Lung (tissue), 12 donors: ENCODE measurements around the gene XRCC3. TPM values are rescaled to one million over a fixed set of nuclear protein-coding genes. Genes with fewer than 3 reads are reported as not detected.

ENCODE experiments used
- ATAC-seq: fragments of 200-7000 bp; cut with Tn5 transposase; one replicate; pipeline ENCODE4 v1.9.1; 2020; ENCODE audit warnings: moderate number of reproducible peaks; ENCODE audit not compliant: insufficient read depth, low FRiP score
- DNase-seq, 3 donors: peaks; one replicate each; pipeline ENCODE4 v3.0.0-alpha.2; 2013 to 2017
- H3K27ac ChIP-seq, 2 donors: one replicate each; pipeline ENCODE4 v1.5.1; 2013; ENCODE audit warnings: mild to moderate bottlenecking in 2 of 2, moderate library complexity in 2 of 2, control low read depth in 1 of 2, inconsistent platforms in 1 of 2, low read depth in 1 of 2, low read length in 1 of 2
- H3K27me3 ChIP-seq, 3 donors: one replicate each; pipeline ENCODE4 v1.5.1; 2013; ENCODE audit warnings: low read length in 2 of 3; ENCODE audit not compliant: control insufficient read depth in 3 of 3, insufficient read depth in 3 of 3
- H3K36me3 ChIP-seq, 4 donors: one replicate each; pipeline ENCODE4 v1.5.1; 2013; ENCODE audit warnings: low read length in 4 of 4, mild to moderate bottlenecking in 1 of 4, moderate library complexity in 1 of 4; ENCODE audit not compliant: control insufficient read depth in 4 of 4, insufficient read depth in 4 of 4
- H3K4me1 ChIP-seq, 5 donors: one replicate each; pipeline ENCODE4 v1.5.1; 2013; ENCODE audit warnings: low read length in 5 of 5, mild to moderate bottlenecking in 2 of 5, moderate library complexity in 1 of 5; ENCODE audit not compliant: control insufficient read depth in 5 of 5, insufficient read depth in 5 of 5
- H3K4me3 ChIP-seq: one replicate; pipeline ENCODE4 v1.5.1; 2013; ENCODE audit warnings: mild to moderate bottlenecking, control low read depth, moderate library complexity
- H3K9ac ChIP-seq, 2 donors: one replicate each; pipeline ENCODE4 v1.5.1; 2013; ENCODE audit warnings: low read length in 2 of 2, control low read depth in 1 of 2; ENCODE audit not compliant: insufficient read depth in 1 of 2
- H3K9me3 ChIP-seq, 4 donors: one replicate each; pipeline ENCODE4 v1.5.1; 2013; ENCODE audit warnings: low read length in 3 of 4, mild to moderate bottlenecking in 1 of 4, moderate library complexity in 1 of 4; ENCODE audit not compliant: control insufficient read depth in 4 of 4, insufficient read depth in 3 of 4
- CTCF ChIP-seq: IDR thresholded peaks from 2 replicates; pipeline ENCODE4 v1.5.1; 2012; ENCODE audit warnings: mild to moderate bottlenecking; ENCODE audit errors: control extremely low read depth, extremely low read depth
- WGBS, 2 donors: extraction: QIAGEN DNeasy Blood & Tissue Kit; methylation state at CpG; one replicate each; pipeline ENCODE4 v1.1.7; 2013; 5-methylcytosine and 5-hydroxymethylcytosine counted together
- polyA plus RNA-seq, 2 donors: library from polyadenylated mRNA; stranded (reverse); fragments of 200-250 nt; gene quantifications; one replicate each; pipeline ENCODE4 v1.2.1, GENCODE V29; 2013
- total RNA-seq, 2 donors: library from RNA; depleted of rRNA in 1 of 2; stranded (reverse); fragments of >200 nt in 1 of 2; gene quantifications; one replicate each; pipeline ENCODE4 v1.2.1, GENCODE V29; 2014 to 2021
- donor health status: control.
- donor health status: control.
- donor health status: Bipolar disorder and iron deficiency.
- donor health status: healthy.
- donor health status: DM: yes; HTN: yes; CAD: no.

Gene XRCC3
- total and polyA plus RNA-seq, 4 donors = 4.4 to 10.4 (median 6.0) TPM

GRCh38 chr14:103735022-103735421 is 19.8 kb upstream of the XRCC3 start:
- no peak for TF ChIP-seq CTCF
- no peaks in the 10 kb centered on the region for H3K27me3 ChIP-seq
- H3K9me3 ChIP-seq = no peaks in the 10 kb centered on the region
- peaks cover 12 to 77% (median 22%) of the 10 kb centered on the region in 4 donors for H3K36me3 ChIP-seq
- H3K4me3 ChIP-seq = no peak overlapping the region
- WGBS, 2 donors = 68 to 71% methylated on average over 12 of the region's 12 CpGs
- no peak overlapping the region for H3K27ac ChIP-seq
- no peak overlapping the region for H3K9ac ChIP-seq
- DNase-seq = peak in 1 of 3 donors; percentile 30
- no peak for ATAC-seq
- peaks cover 0 to 26% (median 6%) of the 10 kb centered on the region in 5 donors for H3K4me1 ChIP-seq

- TF ChIP-seq CTCF = no peak
- Histone ChIP-seq H3K9ac (no peak overlapping the region), H3K4me3 (no peak overlapping the region), H3K27ac (no peak overlapping the region), H3K4me1 (peaks cover 0 to 26% (median 6%) of the 10 kb centered on the region in 5 donors), H3K36me3 (peaks cover 5 to 77% (median 19%) of the 10 kb centered on the region in 4 donors), H3K9me3 (no peaks in the 10 kb centered on the region), H3K27me3 (no peaks in the 10 kb centered on the region)
- no peak for DNase-seq
- whole genome bisulfite sequencing, 2 donors = 94 to 95% methylated on average over 23 of the region's 23 CpGs
- no peak for ATAC-seq
These were observed 19.0 kb upstream of the XRCC3 start for GRCh38 chr14:103734081-103734888.

GRCh38 chr14:103733651-103734050 is 18.4 kb upstream of the XRCC3 start:
- no peak overlapping the region for H3K4me3 ChIP-seq
- no peak for ATAC-seq
- no peak for TF ChIP-seq CTCF
- H3K36me3 ChIP-seq = peaks cover 5 to 77% (median 24%) of the 10 kb centered on the region in 4 donors
- WGBS, 2 donors = 93 to 95% methylated on average over 14 of the region's 14 CpGs
- no peak for DNase-seq
- no peaks in the 10 kb centered on the region for H3K27me3 ChIP-seq
- no peak overlapping the region for H3K27ac ChIP-seq
- no peaks in the 10 kb centered on the region for H3K9me3 ChIP-seq
- H3K4me1 ChIP-seq = peaks cover 0 to 26% (median 6%) of the 10 kb centered on the region in 5 donors
- H3K9ac ChIP-seq = no peak overlapping the region
